Measurements from ENCODE around the gene SMIM43.
"Not testable (repeated sequence)": the region's sequence is repeated elsewhere in the genome, so short reads cannot be mapped to it uniquely, and the experiment has no call there.

Gene SMIM43

DNA sequence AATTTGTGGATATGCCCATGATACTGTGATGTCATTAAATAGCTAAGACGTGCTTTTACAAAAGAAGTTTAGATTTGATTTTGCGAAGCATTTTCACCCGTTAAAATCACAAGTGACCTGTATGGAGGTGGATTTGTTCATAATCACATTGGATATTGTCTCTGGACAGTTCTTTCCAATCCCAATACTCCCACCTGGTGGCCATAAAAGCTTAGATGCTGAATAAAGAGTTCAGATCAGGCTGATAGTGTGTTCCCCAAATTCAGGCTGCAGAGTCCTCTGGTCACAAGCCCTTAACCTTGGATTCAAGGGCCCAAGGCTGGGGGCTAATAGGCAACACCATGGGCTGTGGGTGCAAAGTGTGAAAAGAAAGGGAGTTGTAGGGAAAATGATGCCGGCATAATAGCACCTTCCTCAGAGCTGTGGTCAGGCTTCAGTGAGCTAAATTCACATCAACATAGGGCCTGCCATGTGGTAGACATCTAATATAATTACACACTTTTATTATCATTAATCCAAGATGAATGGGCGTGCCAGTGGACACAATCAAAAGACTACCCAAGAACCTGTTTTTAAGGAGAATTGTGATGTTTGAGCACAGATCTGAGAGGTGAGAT lies 28.1 kb downstream of the SMIM43 start:
- DNase-seq, result no peak

DNA sequence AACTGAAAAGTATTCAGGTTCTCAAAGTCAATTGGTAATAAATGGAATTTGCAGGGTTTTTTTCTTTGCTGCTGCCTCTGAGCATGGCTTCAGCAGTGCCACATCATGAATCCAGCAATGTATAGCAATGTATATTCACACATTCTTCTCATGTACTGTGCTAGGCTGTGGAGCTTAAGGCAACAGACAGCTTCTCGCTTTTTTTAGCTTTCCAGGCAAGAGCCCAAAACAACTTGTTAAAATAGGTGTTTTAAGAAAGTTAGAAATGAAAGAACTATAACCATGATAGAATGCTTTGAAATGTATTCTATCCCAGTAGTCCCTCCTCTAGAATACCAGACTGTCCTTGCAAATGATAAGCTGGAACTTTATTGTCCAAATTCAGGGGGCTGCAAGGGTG lies 30.4 kb downstream of the SMIM43 start:
- DNase-seq, result no peak

DNA sequence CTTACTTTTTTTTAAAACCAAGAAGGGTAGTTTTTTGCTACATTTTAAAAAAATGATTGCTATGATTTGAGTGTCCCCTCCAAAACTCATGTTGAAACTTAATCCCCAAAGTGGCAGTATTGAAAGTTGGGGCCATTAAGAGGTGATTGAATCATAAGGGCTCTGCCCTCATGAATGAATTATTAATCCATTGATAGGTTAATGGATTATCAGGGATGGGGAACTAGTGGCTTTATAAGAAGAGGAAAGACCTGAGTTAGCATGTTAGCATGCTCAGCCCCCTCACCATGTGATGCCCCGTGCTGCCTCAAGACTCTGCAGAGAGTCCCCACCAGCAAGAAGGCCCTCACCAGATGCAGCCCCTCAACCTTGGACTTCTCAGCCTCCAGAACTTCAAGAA lies 31.0 kb downstream of the SMIM43 start:
- no peak for DNase-seq

DNA sequence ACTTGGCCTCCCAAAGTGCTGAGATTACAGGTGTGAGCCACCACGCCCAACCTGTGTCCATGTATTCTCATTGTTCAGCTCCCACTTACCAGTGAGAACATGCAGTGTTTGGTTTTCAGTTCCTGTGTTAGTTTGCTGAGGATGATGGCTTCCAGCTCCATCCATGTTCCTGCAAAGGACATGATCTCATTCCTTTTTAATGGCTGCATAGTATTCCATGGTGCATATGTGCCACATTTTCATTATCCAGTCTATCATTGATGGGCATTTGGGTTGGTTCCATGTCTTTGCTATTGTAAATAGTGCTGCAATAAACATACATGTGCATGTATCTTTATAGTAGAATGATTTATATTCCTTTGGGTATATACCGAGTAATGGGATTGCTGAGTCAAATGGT lies 35.2 kb downstream of the SMIM43 start:
- DNase-seq, result not testable (repeated sequence)

DNA sequence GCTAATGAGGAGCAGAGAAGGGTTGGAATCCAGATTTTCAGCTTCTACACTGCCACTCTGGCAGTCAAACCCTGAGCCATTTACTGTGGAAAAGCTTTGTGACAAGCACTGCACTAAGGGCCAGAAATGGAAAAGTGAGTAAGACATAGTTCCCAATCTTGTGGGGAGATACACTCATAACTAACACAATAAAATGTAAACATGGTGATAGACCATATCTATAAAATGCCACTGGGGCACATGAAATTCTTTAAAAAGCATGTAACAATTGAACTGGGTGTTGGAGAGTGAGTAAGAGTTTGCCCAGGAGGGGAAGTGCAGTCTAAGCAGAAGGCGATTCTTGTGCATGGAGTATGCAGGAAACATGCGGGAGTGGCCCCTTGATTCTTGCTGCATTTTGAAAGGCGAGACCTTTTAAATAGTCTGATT lies 36.2 kb downstream of the SMIM43 start:
- no peak for DNase-seq

DNA sequence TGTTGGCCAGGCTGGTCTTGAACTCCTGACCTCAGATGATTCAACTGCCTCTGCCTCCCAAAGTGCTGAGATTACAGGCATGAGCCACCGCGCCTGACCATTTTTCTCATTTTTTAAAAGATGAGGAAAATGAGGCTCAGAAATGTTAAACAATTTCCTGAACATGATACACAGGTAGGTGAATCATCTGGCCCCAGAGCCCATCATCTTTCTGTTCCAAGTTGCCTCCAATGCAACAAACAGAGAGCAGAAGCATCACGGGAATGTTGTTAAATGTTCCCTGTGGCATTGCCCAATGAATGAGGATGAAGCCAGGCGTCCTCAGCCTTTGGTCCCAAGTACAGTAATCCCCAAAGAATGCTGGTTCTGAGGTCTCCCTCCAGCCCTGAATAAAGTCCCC lies 36.9 kb downstream of the SMIM43 start:
- DNase-seq, result no peak

DNA sequence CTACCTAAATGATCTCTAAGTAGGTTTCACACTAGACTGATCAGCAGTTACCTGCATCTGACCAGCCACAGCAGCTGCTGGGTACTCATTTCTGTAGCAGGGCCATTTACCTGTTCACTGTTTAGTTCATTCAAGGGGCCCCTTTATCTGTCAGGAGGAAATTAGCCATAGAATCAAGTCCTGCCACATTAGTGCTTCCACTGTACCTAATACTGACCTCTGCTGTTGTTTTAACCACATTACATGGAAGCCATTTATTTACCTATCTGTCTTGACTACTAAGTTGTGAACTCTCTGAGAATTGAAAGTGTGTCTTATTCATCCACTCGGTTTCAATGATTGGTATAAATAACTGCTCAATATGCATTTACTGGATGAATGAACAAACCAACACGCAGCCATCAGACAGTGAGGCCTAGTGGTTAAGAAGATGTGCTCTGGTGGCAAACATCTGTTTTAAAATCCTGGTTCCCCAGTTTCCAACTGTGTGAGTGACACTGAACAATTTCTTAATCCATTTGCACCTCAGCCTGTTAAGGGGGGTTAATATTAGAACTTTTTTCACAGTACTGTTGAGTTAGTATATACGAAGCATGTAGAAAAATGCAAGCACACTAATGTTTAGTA lies 38.2 kb downstream of the SMIM43 start:
- no peak for DNase-seq

DNA sequence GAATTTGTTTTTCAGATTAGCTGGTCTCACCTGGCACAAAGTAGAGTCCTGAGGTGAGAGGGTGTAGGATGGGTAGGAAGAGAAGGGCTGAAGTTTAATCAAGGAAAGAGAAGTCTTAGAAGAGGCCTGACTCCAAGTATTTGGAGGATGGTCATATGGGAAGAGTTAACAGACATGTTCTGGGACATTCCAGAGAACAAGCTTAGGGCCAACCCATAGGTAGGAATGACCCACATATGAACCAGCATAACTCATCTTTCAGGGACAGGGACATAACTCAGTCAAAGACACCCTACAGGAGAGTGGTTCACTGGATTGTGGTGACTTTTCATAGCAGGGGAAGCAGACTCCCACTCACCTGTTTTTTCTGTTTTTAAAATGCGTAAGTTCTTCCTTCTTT lies 40.3 kb downstream of the SMIM43 start:
- DNase-seq, result no peak

DNA sequence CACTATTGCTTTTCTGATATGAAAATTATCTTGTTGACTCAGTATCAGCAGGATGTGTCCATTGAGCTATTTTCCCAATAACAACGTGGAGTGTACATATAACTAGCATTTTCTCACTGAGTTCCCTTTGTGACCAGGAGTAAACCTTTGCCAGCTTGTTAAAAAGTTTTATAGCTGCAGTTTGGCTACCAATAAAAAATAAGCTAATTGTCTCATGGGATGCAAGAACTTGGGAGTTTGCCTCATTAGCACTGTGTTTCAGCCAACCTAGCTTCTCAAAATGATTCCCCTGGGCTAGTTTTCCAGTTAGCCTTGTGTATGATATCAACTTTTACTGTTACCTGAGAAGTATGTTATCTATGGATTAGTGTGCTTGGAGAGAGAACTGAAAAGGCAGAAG lies 43.3 kb downstream of the SMIM43 start:
- no peak for DNase-seq

DNA sequence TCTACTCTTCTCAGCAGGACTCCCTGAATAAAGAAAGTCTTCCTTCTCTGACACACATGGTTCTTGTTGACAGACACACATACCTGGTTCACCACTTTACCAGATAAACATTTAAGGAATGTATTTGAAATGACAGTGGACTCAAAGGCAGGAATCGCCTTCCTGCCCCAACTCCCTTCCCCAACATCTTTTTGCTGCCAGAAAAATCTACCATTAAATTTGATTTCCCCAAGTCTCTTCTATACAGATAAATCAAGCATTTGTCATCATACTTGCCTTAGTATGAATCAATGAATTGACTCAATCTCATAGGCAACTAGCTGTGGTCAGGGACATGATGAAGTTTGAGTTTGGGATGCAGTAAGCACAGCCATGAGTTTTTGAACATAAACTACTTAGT lies 44.9 kb downstream of the SMIM43 start:
- no peak for DNase-seq

DNA sequence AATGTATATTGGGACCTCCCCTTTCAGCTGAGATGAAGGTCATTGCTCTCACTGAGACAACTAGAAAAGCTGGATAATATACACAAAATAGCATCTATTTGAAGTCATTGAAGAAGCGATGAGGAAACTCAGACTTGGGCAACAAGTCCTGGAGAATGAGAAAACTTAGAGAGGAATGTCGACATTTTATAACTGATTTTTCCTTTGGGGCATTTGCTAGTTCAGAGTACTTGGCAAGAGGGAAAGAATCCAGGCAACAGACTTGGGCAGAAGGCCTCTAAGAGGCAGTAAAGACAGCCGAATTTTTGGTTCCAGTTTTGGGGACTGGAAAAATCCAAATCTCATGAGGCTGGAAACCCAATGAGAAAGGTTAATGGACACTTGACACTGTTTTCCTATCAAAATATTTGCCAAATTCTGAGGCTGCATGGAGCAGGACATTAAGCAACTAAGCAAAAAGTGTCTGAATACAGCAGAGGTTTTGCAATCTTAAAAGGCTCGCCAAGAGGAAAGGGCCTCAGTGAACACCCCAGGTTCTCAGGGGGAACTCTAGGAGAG lies 47.2 kb downstream of the SMIM43 start:
- DNase-seq, result no peak

DNA sequence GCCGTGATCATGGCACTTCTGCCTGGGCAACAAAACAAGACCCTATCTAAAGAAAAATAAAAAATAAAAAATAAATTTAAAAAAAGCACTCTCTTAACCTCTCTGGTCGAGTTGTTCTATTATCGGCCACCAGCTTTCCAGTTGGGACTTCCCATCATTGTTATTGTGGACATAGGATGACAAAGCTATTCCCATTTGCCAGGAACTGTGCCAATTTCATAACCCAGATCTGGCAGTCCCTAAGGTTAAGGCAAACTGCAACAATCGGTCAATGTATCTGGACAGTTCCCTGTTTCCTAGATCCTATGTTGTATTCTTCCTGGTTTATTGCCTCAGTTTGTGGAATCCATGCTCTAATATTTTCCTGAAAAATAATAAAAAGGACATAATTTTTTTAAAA lies 50.4 kb downstream of the SMIM43 start:
- no peak for DNase-seq

DNA sequence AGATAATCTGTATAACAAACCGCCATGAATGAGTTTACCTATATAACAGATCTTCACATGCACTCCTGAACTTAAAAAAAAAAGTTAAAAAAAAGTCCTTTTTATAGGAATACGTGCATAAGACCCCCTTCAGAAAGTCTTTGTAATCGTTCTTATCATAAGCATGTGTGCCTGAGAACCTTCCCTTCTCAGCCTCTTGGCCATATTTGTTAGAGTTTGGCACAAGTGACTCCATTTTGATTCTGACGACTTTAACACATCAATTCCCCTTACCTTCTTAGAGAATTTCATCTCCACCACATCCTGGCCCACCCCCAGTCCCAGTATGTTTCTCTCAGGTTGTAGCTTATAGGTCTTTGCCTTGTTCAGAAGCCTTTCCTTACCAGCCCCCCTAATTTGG lies 52.2 kb downstream of the SMIM43 start:
- no peak for DNase-seq

DNA sequence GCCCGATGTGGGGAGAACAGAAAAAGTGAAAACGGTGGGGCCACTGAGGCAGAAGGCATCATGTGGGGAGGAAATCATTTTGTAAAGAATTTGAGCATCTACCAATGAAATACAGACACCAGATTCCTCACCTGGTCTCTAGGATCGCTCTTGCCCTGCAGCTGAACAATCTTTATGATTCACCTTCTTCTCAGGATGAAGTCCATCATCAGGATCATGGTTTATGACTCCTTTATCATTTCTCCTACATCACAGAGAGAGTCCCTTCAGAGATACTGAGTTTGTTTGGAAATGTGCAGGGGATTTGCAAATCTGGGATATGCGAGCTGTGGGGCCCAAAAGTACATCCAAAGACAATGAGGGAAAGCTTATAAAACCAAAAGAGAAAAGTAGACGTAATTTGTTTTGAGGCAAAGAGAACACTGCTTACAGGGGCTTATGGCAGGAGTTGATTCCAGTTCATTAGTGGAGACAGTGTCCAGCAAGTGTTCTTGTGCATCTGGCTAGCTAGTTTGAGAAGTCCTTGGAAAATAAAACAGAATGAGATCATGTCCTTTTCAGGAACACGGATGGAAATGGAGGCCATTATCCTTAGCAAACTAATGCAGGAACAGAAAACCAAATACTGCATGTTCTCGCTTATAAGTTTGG lies 52.8 kb downstream of the SMIM43 start:
- DNase-seq, result no peak

DNA sequence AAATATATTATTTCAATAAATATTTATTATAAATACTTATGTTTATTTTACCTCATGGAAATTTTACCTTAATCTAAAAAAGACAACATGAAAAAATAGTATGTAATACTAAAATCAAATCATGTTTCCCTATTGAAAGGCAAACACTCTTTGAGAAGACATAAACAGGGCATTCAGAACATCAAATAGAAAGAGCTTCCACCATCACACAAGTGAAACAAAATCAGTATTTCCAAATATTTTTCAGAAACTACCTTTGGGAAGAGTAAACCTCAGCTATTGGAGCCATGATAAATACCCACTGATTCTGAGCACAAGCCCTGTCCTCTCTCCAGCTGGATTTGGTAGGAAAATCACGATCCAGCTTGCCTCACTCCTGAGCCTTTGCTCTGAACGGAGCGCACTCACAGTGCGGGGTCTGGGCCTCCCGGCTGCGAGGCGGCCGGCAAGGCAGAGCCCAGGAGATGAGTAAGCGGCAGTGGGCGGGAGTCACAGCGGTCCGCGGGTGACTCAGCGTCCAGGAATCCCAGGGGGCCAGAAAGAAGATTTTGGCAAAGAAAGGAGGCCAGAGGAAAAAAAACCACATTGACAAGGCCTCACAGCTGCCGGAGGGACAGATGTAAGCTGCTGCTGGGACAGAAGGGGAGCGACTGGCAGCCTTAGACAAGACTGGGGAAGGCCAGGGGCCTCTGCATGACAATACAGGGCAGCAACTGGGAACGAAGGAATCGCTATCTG lies 53.5 kb downstream of the SMIM43 start:
- peak; percentile 72 for DNase-seq

DNA sequence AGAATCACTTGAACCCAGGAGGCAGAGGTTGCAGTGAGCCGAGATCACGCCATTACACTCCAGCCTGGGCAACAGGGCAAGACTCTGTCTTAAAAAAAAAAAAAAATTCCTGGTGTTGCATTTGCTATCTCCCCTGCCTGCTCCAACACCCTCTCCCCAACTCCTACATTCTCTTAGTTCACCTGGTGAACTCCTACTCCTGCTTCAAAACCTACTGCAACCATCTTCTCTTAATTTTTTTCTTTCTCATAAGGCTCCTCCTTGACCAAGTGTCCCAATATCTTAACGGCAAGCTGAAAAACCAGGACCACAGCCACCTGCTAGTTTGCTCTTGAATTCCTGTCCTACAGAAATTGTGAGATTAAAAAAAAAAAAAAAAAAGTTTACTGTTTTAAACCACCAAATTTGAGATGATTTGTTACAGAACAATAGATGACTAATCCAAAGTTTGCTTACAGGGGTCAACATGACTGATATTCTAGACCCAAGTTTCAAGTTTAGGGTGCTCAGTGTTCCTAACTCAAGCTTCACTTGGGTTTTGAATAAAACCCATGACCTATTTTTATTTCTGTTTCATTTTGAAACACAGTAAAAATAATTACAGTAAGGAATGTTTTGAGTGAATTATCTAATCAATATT lies 55.1 kb downstream of the SMIM43 start:
- no peak for DNase-seq
